Measurements from ENCODE around the gene HCAR2.
"Not testable (repeated sequence)": the region's sequence is repeated elsewhere in the genome, so short reads cannot be mapped to it uniquely, and the experiment has no call there.

DNA sequence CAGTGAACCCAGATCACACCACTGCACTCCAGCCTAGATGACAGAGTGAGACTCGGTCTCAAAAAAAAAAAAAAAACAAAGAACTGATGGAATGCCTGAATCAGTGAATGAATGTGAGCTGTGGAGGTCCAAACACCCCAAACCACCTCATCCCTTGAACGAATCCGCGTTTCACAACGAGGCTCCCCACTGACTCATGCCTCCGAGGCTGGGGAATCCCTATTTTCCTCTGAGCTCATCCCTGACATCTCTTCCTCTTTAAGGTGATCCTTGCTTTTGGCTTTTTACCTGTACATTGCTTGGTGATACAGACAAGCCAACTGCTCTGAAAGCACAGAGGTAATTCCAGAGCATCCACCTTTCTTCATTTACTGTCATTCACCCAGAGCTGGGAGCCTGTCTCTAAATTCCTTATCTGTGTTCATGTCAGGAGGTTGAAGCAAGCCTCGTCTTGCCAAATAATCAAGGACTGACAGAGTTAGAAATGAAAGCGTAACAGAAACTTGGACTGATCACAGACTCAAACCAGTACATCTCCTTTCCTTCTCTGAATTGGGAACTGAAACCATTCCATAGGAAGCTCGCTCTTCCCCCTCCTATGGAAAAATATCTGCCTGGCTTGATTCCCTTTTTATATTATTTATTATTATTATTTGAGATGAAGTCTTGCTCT is 3.0 kb downstream of the HCAR2 start:
- TF ChIP-seq, protein P1, sequence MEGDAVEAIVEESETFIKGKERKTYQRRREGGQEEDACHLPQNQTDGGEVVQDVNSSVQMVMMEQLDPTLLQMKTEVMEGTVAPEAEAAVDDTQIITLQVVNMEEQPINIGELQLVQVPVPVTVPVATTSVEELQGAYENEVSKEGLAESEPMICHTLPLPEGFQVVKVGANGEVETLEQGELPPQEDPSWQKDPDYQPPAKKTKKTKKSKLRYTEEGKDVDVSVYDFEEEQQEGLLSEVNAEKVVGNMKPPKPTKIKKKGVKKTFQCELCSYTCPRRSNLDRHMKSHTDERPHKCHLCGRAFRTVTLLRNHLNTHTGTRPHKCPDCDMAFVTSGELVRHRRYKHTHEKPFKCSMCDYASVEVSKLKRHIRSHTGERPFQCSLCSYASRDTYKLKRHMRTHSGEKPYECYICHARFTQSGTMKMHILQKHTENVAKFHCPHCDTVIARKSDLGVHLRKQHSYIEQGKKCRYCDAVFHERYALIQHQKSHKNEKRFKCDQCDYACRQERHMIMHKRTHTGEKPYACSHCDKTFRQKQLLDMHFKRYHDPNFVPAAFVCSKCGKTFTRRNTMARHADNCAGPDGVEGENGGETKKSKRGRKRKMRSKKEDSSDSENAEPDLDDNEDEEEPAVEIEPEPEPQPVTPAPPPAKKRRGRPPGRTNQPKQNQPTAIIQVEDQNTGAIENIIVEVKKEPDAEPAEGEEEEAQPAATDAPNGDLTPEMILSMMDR (IDR thresholded peaks at IDR 0.05), result not testable (repeated sequence)
- not testable (repeated sequence) for TF ChIP-seq EZH2 (IDR thresholded peaks at IDR 0.05; ENCODE audit: borderline replicate concordance, insufficient read depth, low read depth, low read length, poor library complexity, severe bottlenecking)
